GM12878 (cell line): ENCODE measurements around the gene TBXA2R. TPM values are rescaled to one million over a fixed set of nuclear protein-coding genes. Genes with fewer than 3 reads are reported as not detected.

Experiments used
- ATAC-seq: fragments of 200-7000 bp; cut with Tn5 transposase; 3 replicates; pipeline ENCODE4 v1.9.1; 2020; ENCODE audit warnings: mild to moderate bottlenecking, moderate library complexity
- BruUV-seq: library from RNA; stranded (reverse); fragments of 400-500 nt; replicated peaks from 2 replicates; lab custom pipeline; 2021; lab: Mats Ljungman, UMichigan
- CTCF ChIA-PET: fragments of 300-600 bp; sonication (Branson Sonifier 250); formaldehyde crosslinking; extraction: SDS; loops from one replicate; lab custom pipeline; 2021; ENCODE audit warnings: inconsistent platforms; lab: Yijun Ruan, JAX
- POLR2A ChIA-PET: fragments of 350-600 bp; formaldehyde crosslinking; extraction: SDS; loops from one replicate; lab custom pipeline; 2021; ENCODE audit warnings: inconsistent platforms; lab: Charles Lee
- RAD21 ChIA-PET: fragments of 300-600 bp; sonication (Branson Sonifier 250); formaldehyde crosslinking; loops from one replicate; lab custom pipeline; 2023; ENCODE audit warnings: antibody characterized with exemption; ENCODE audit not compliant: unreplicated experiment; lab: Charles Lee
- SMC1A ChIA-PET: fragments of 300-600 bp; sonication (Branson Sonifier 250); formaldehyde crosslinking; loops from one replicate; lab custom pipeline; 2023; ENCODE audit not compliant: unreplicated experiment, uncharacterized antibody; lab: Charles Lee
- DNase-seq: peaks from one replicate; pipeline ENCODE4 v3.0.0-alpha.2; 2011; ENCODE audit warnings: low read depth, low spot score
- FAIRE-seq: peaks from 3 replicates; lab custom pipeline; 2011; peaks lifted over from hg19 to GRCh38; lab: Jason Lieb, UNC
- H2AFZ ChIP-seq: 2 replicates; pipeline ENCODE4 v1.6.0; 2011; ENCODE audit warnings: low read depth, low read length, control low read depth; ENCODE audit not compliant: control insufficient read depth
- H3K27ac ChIP-seq: 2 replicates; pipeline ENCODE4 v1.5.1; 2011; ENCODE audit warnings: control low read depth; ENCODE audit not compliant: control insufficient read depth, insufficient read depth
- H3K27me3 ChIP-seq, 2 experiments: replicated peaks in 1 of 2; 2 replicates each; pipeline versions ENCODE4 v1.6.0 to v1.6.1; 2011; ENCODE audit warnings: low read length in 1 of 2; ENCODE audit not compliant: control insufficient read depth in 2 of 2, insufficient read depth in 2 of 2
- H3K36me3 ChIP-seq, 2 experiments: 2 replicates each; pipeline ENCODE4 v1.5.1; 2011; ENCODE audit warnings: low read length in 1 of 2; ENCODE audit not compliant: control insufficient read depth in 2 of 2, insufficient read depth in 2 of 2
- H3K4me1 ChIP-seq: 2 replicates; pipeline ENCODE4 v1.6.1; 2011; ENCODE audit warnings: mild to moderate bottlenecking, low read length, moderate library complexity, mixed read lengths; ENCODE audit not compliant: control insufficient read depth, insufficient read depth
- H3K4me2 ChIP-seq: 2 replicates; pipeline ENCODE4 v1.6.0; 2011; ENCODE audit warnings: control low read depth; ENCODE audit not compliant: control insufficient read depth, insufficient read depth
- H3K4me3 ChIP-seq: fragments of 200-600 bp; sonication (generic); 2 replicates; pipeline ENCODE4 v1.5.1; 2016
- H3K79me2 ChIP-seq: 2 replicates; pipeline ENCODE4 v1.6.0; 2011; ENCODE audit warnings: low read length; ENCODE audit not compliant: control insufficient read depth, insufficient read depth
- H3K9ac ChIP-seq: 2 replicates; pipeline ENCODE4 v1.8.0; 2011; ENCODE audit warnings: low read length, control low read depth, mixed read lengths; ENCODE audit not compliant: control insufficient read depth, insufficient read depth
- H3K9me3 ChIP-seq: replicated peaks from 3 replicates; pipeline ENCODE4 v1.5.1; 2011; ENCODE audit warnings: mild to moderate bottlenecking, low read length; ENCODE audit not compliant: control insufficient read depth, insufficient read depth
- H4K20me1 ChIP-seq: 2 replicates; pipeline ENCODE4 v1.6.0; 2011; ENCODE audit not compliant: control insufficient read depth, insufficient read depth
- NFXL1 ChIP-seq: fragments of 450-650 bp; IDR thresholded peaks from 2 replicates; pipeline ENCODE4 v1.6.1; 2017; ENCODE audit warnings: antibody characterized with exemption, mild to moderate bottlenecking, borderline replicate concordance
- SIN3A ChIP-seq: IDR thresholded peaks from 2 replicates; pipeline ENCODE4 v1.6.1; 2012; ENCODE audit warnings: low read depth, low read length, improper control_type of control experiment
- ZNF274 ChIP-seq: IDR thresholded peaks from one replicate; pipeline ENCODE4 v1.8.0; 2011; ENCODE audit not compliant: insufficient read length, insufficient read depth
- WGBS: methylation state at CpG from one replicate; pipeline ENCODE4 v1.1.6; 2016; ENCODE audit warnings: low lambda C conversion rate; ENCODE audit not compliant: insufficient replicate concordance, insufficient coverage; ENCODE audit errors: missing lambda C conversion rate; 5-methylcytosine and 5-hydroxymethylcytosine counted together
- in situ Hi-C: fragments of 300-500 bp; cut with MboI; formaldehyde crosslinking; loops from 9 replicates; pipeline ENCODE4 v1.14.3; 2018; ENCODE audit warnings: mixed read lengths
- intact Hi-C: fragments of 100-400 bp; cut with micrococcal nuclease; formaldehyde crosslinking; loops from one replicate; pipeline ENCODE4 v1.14.2; 2022; ENCODE audit not compliant: unreplicated experiment
- polyA plus RNA-seq, 11 experiments: library from polyadenylated mRNA; depleted of rRNA in 4 of 11; unstranded in 6 of 11; stranded (reverse) in 5 of 11; fragments of >200 nt; fragmentation: Nextera tagmentation in 4 of 11; fragmentation: Illumina TruSeq in 1 of 11; extraction: Ambion mirVana in 4 of 11; extraction: Trizol in 1 of 11; gene quantifications; 1 replicate in 1 of 11; 2 replicates in 10 of 11; pipeline versions ENCODE4 v1.2.1 to v1.2.3, GENCODE V29; 2011 to 2016; ENCODE audit warnings: inconsistent platforms in 2 of 11, missing spikeins in 2 of 11, low read depth in 1 of 11
- total RNA-seq, 4 experiments: library from RNA; depleted of rRNA in 3 of 4; stranded (reverse); fragments of >200 nt in 3 of 4; fragmentation: Illumina TruSeq in 1 of 4; extraction: Trizol in 1 of 4; gene quantifications; 2 replicates each; pipeline versions ENCODE4 v1.2.1 to v1.2.3, GENCODE V29; 2013 to 2021

TBXA2R gene
- total and polyA plus RNA-seq, 10 of the 15 experiments (the other 5 are each of a cell fraction or from before 2014, with no cell fraction given) = 0.03 TPM; not detected in 8

DNA sequence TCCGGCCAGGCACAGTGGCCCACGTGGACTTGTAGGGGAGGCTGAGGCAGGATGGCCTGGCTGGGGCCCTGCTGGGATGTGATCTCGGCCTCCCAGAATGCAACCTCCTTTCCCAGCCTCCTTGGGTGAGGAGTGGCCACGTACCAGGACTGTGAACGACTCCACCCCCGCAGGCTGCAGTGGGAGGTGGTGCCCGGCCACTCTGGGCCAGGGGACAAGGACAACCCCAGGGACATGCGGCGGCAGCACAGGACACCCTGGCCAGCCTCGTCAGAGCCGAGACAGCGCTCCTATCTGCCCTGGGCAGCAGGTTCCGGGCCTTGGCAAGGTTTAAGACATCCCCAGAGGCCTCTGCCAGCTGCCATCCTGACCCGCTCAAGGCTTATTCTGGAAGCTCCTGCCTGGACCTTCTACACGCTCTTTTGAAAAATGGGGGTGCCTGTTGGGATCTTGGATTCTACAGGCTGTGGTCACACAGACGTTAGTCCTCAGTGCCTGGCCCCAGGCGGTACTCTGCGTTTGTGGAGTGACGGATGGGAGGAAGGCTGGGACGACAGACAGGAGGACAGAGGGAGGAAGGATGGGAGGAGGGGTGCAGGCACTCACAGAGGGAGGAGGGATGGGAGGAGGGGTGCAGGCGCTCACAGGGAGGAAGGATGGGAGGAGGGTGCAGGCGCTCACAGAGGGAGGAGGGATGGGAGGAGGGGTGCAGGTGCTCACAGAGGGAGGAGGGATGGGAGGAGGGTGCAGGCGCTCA, 39.8 kb upstream of the TBXA2R start:
- Histone ChIP-seq H3K27ac (no peak overlapping the region), H4K20me1 (no peaks in the 10 kb centered on the region), H3K9ac (no peak overlapping the region), H3K9me3 (no peaks in the 10 kb centered on the region), H2AFZ (no peak overlapping the region), H3K36me3 (no peaks in the 10 kb centered on the region; a peak in 1 of 4 replicates), H3K4me1 (no peaks in the 10 kb centered on the region), H3K27me3 (no peaks in the 10 kb centered on the region), H3K4me2 (no peak overlapping the region), H3K4me3 (no peak overlapping the region), H3K79me2 (no peaks in the 10 kb centered on the region)
- ATAC-seq (no peak), FAIRE-seq (no peak), DNase-seq (no peak)
- TF ChIP-seq NFXL1 (0 out of 2 replicates have a peak, but pooled peaks have one; percentile 21), ZNF274 (no peak)
- BruUV-seq = no TSS peak
- ChIA-PET POLR2A (no interaction called here), CTCF (no interaction called here), SMC1A (no interaction called here), RAD21 (no interaction called here)
- 94% methylated on average over 20 of the region's 23 CpGs for WGBS
- in situ Hi-C loops (no loop called here), intact Hi-C loops (no loop called here)

DNA sequence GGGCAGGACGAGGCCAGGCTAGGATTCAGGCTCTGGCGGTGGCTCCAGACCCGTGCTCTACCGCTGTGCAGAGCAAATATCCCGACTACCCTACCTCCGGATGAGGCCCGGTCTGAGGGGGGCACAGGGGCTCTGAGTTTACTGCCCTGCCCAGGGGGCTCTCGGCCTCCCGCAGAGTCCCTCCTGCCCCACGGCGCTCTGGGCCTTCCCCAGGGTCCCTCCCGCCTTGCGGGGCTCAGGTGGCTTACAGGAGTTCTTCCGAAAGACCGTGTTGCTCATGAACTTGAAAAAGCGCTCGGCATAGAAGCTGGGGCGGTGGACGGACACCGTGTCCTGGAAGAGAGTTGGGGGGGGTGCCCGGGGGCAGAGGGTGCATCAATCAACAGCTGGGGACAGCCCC, 39.1 kb upstream of the TBXA2R start:
- Histone ChIP-seq H3K79me2 (no peaks in the 10 kb centered on the region), H3K9ac (no peak overlapping the region), H2AFZ (no peak overlapping the region), H3K4me2 (no peak overlapping the region), H3K9me3 (no peaks in the 10 kb centered on the region)
- RAD21 ChIA-PET = no interaction called here
- WGBS = 89% methylated on average over 21 of the region's 21 CpGs
- no peak for TF ChIP-seq SIN3A
- TF ChIP-seq, all 136 proteins: peak for 0
- no peak for ATAC-seq
- no peaks in the 10 kb centered on the region for H3K4me1 ChIP-seq
- no peaks in the 10 kb centered on the region; a peak in 1 of 4 replicates for H3K36me3 ChIP-seq
- no peak overlapping the region for H3K27ac ChIP-seq
- no TSS peak for BruUV-seq
- ChIA-PET CTCF (no interaction called here), SMC1A (no interaction called here), POLR2A (no interaction called here)
- H3K27me3 ChIP-seq = no peaks in the 10 kb centered on the region
- in situ Hi-C loops (no loop called here), intact Hi-C loops (no loop called here)
- no peak for FAIRE-seq
- no peak for DNase-seq
- no peak overlapping the region for H3K4me3 ChIP-seq
- H4K20me1 ChIP-seq = no peaks in the 10 kb centered on the region
